ENCODE measurements around the gene RIMBP2.

DNA sequence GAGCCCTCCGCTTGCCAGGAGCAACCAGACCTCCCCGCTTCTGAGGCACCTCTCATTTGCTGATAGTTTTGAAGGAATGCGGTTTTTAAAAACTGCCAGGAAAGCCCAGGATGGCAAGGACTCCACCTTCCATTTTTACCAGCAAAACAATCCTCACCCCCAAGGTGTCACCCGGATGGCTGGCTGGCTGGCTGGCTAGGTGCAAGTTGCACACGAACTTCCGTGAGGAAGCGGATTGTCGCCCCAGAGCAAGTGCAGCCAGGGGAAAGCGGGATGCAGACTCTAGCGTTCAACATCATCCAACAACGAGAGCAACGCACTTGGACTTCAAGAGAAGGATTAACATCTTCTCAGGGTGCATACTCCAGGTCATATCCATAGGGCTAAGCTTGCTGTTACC is 125.4 kb downstream of the RIMBP2 start:
- TF ChIP-seq GABPA (IDR thresholded peaks at IDR 0.05; ENCODE audit: low read depth) (no peak), POLR2AphosphoS5 (IDR thresholded peaks at IDR 0.05; ENCODE audit: low read depth) (no peak)
- TF ChIP-seq, protein P1, sequence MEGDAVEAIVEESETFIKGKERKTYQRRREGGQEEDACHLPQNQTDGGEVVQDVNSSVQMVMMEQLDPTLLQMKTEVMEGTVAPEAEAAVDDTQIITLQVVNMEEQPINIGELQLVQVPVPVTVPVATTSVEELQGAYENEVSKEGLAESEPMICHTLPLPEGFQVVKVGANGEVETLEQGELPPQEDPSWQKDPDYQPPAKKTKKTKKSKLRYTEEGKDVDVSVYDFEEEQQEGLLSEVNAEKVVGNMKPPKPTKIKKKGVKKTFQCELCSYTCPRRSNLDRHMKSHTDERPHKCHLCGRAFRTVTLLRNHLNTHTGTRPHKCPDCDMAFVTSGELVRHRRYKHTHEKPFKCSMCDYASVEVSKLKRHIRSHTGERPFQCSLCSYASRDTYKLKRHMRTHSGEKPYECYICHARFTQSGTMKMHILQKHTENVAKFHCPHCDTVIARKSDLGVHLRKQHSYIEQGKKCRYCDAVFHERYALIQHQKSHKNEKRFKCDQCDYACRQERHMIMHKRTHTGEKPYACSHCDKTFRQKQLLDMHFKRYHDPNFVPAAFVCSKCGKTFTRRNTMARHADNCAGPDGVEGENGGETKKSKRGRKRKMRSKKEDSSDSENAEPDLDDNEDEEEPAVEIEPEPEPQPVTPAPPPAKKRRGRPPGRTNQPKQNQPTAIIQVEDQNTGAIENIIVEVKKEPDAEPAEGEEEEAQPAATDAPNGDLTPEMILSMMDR (IDR thresholded peaks at IDR 0.05; ENCODE audit: insufficient read depth, low read length): no peak
- TF ChIP-seq, protein P2, sequence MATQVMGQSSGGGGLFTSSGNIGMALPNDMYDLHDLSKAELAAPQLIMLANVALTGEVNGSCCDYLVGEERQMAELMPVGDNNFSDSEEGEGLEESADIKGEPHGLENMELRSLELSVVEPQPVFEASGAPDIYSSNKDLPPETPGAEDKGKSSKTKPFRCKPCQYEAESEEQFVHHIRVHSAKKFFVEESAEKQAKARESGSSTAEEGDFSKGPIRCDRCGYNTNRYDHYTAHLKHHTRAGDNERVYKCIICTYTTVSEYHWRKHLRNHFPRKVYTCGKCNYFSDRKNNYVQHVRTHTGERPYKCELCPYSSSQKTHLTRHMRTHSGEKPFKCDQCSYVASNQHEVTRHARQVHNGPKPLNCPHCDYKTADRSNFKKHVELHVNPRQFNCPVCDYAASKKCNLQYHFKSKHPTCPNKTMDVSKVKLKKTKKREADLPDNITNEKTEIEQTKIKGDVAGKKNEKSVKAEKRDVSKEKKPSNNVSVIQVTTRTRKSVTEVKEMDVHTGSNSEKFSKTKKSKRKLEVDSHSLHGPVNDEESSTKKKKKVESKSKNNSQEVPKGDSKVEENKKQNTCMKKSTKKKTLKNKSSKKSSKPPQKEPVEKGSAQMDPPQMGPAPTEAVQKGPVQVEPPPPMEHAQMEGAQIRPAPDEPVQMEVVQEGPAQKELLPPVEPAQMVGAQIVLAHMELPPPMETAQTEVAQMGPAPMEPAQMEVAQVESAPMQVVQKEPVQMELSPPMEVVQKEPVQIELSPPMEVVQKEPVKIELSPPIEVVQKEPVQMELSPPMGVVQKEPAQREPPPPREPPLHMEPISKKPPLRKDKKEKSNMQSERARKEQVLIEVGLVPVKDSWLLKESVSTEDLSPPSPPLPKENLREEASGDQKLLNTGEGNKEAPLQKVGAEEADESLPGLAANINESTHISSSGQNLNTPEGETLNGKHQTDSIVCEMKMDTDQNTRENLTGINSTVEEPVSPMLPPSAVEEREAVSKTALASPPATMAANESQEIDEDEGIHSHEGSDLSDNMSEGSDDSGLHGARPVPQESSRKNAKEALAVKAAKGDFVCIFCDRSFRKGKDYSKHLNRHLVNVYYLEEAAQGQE (IDR thresholded peaks at IDR 0.05; ENCODE audit: insufficient replicate concordance, low read depth): no peak

Data from HL-60 (cell line).